NCI-H2196 (cell line): ENCODE results near the gene ITPR3.
A peak's percentile ranks its signal among the peaks of the same experiment; 100 is the strongest.
"Not testable (repeated sequence)": the region's sequence is repeated elsewhere in the genome, so short reads cannot be mapped to it uniquely, and the experiment has no call there.

Experiments
- DNase-seq: peaks from one replicate; lab custom pipeline; 2025; ENCODE audit not compliant: unreplicated experiment; lab: John Stamatoyannopoulos, UW

ITPR3 gene

GRCh38 chr6:33590531-33591198 lies 30.5 kb upstream of the ITPR3 start:
- DNase-seq = no peak

GRCh38 chr6:33591424-33592032 lies 29.6 kb upstream of the ITPR3 start:
- DNase-seq = no peak

- DNase-seq = no peak
Observed at GRCh38 chr6:33592280-33592594, 28.9 kb upstream of the ITPR3 start.

- DNase-seq = no peak
Observed at GRCh38 chr6:33592595-33593413, 28.3 kb upstream of the ITPR3 start.

GRCh38 chr6:33593414-33593727 lies 27.8 kb upstream of the ITPR3 start:
- no peak for DNase-seq

- DNase-seq = no peak
Observed at GRCh38 chr6:33595001-33595846, 25.9 kb upstream of the ITPR3 start.

- DNase-seq = not testable (repeated sequence)
Observed at GRCh38 chr6:33596894-33597293, 24.2 kb upstream of the ITPR3 start.

- no peak for DNase-seq
Observed at GRCh38 chr6:33597551-33598322, 23.4 kb upstream of the ITPR3 start.

GRCh38 chr6:33599413-33599938 lies 21.6 kb upstream of the ITPR3 start:
- DNase-seq = peak; percentile 70

- DNase-seq = no peak
Observed at GRCh38 chr6:33600761-33601160, 20.4 kb upstream of the ITPR3 start.

GRCh38 chr6:33602180-33602579 lies 18.9 kb upstream of the ITPR3 start:
- no peak for DNase-seq

GRCh38 chr6:33604941-33605854 lies 15.9 kb upstream of the ITPR3 start:
- no peak for DNase-seq

- no peak for DNase-seq
Observed at GRCh38 chr6:33606642-33607041, 14.5 kb upstream of the ITPR3 start.

GRCh38 chr6:33607126-33607783 lies 13.9 kb upstream of the ITPR3 start:
- DNase-seq = no peak

GRCh38 chr6:33607784-33608161 lies 13.3 kb upstream of the ITPR3 start:
- no peak for DNase-seq

GRCh38 chr6:33609019-33609418 lies 12.1 kb upstream of the ITPR3 start:
- no peak for DNase-seq

- no peak for DNase-seq
Observed at GRCh38 chr6:33609528-33609927, 11.6 kb upstream of the ITPR3 start.

GRCh38 chr6:33610067-33610466 lies 11.1 kb upstream of the ITPR3 start:
- no peak for DNase-seq
